Measurements from ENCODE around the gene PKD1. TPM values are rescaled to one million over a fixed set of nuclear protein-coding genes. Genes with fewer than 3 reads are reported as not detected.
"Not testable (repeated sequence)": the region's sequence is repeated elsewhere in the genome, so short reads cannot be mapped to it uniquely, and the experiment has no call there.

Gene PKD1
- total RNA-seq, 1 experiment from 2014 or later = 58.9 TPM

DNA sequence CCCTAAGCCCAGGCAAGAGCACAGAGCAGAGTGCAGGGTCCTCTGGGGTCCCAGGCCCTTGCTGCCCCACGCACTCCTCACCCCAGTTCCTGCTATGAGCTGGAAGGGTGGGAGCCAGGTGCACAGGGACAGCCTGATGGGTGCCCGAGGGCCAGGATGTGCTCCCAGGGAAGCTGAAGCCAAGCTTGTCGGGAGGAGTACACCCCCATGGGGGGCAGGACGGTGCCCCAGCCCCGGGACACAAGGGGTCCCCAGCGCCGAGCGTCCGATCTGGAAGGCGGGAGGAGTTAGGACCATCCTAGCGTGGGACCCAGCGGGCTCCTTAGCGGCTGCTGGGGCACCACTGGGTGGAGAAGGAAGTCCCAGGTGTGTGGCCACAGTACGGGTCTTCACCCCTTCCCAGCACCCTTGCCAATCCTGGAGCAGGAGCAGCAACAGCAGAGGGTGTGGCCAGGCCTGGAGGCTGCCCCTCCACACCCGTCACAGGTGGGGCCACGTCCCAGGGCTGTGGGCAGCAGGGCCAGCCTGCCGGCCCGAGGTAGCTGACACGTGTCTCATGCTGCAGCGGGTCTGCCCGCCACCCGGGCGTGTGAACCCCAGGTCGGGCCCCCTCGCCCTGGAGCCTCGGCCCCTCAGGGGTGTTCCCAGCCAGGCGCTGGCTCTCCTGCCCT is 11.9 kb downstream of the PKD1 start:
- H3K4me3 ChIP-seq (ENCODE audit: low read length); H3K79me2 ChIP-seq (ENCODE audit: low read length); intact Hi-C loops (cut with micrococcal nuclease); H3K27me3 ChIP-seq (ENCODE audit: low read length); ATAC-seq; H4K20me1 ChIP-seq (ENCODE audit: low read length); H3K4me2 ChIP-seq (ENCODE audit: low read length); H3K4me1 ChIP-seq (ENCODE audit: insufficient read depth, low read length); H3K9ac ChIP-seq (ENCODE audit: low read length); H3K27ac ChIP-seq (ENCODE audit: low read length); DNase-seq; BruUV-seq (replicated peaks); H3K9me2 ChIP-seq (replicated peaks; ENCODE audit: low read length); H3K36me3 ChIP-seq (ENCODE audit: low read depth, low read length); H3F3A ChIP-seq (ENCODE audit: low read length, unreplicated experiment); H3K9me3 ChIP-seq (ENCODE audit: low read length); CTCF ChIA-PET; H2AFZ ChIP-seq (ENCODE audit: low read length): not testable (repeated sequence)
- POLR2A ChIA-PET (ENCODE audit: unreplicated experiment) = interaction anchor here (0.6 kb wide), 1 partner anchor 31 kb away, joined by 3 read pairs; no protein-coding TSS in a partner anchor

DNA sequence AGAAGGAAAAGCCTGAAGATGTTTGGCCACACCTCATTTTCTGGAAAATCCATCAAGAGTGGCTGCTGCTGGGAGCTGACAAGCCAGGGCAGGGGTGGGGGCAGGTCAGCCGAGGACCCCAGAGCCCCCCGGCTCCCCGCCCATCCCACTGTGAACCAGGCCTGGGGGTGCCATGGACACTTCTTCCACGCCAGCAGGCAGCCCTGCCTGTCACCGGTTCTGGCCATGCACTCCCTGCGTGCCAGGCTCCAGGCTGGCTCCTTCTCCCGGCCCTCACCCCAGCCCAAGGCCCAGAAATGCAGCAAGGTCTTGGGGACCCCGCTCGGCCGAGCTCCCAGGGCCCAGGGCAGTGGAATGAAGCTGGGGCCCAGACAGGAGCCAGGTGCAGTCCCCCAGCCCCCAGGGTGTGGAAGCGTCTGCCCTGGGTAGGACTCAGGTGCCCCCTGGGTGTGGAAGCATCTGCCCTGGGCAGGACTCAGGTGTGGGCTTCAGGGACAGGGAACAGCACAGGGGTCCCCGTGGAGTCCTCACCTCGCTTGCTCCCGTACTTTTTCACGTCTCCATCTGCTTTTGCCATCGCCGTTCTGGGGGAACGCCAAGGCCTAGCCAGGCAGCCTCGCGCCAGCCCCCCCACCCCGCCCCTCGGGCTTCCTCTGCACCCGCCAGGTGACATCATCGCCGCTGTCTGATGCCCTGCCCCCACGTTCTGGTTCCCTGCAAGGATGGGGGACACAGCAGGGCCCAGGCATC is 12.6 kb downstream of the PKD1 start:
- H3K9me3 ChIP-seq (ENCODE audit: low read length); intact Hi-C loops (cut with micrococcal nuclease); H3K27me3 ChIP-seq (ENCODE audit: low read length); H3K4me3 ChIP-seq (ENCODE audit: low read length); H3K4me2 ChIP-seq (ENCODE audit: low read length); H3K9ac ChIP-seq (ENCODE audit: low read length); H2AFZ ChIP-seq (ENCODE audit: low read length); H4K20me1 ChIP-seq (ENCODE audit: low read length); ATAC-seq; H3K4me1 ChIP-seq (ENCODE audit: insufficient read depth, low read length); H3F3A ChIP-seq (ENCODE audit: low read length, unreplicated experiment); H3K9me2 ChIP-seq (replicated peaks; ENCODE audit: low read length); BruUV-seq (replicated peaks); CTCF ChIA-PET; DNase-seq; H3K79me2 ChIP-seq (ENCODE audit: low read length); H3K27ac ChIP-seq (ENCODE audit: low read length); H3K36me3 ChIP-seq (ENCODE audit: low read depth, low read length): not testable (repeated sequence)
- POLR2A ChIA-PET (ENCODE audit: unreplicated experiment) = interaction anchor here (0.6 kb wide), 1 partner anchor 32 kb away, joined by 3 read pairs; no protein-coding TSS in a partner anchor

DNA sequence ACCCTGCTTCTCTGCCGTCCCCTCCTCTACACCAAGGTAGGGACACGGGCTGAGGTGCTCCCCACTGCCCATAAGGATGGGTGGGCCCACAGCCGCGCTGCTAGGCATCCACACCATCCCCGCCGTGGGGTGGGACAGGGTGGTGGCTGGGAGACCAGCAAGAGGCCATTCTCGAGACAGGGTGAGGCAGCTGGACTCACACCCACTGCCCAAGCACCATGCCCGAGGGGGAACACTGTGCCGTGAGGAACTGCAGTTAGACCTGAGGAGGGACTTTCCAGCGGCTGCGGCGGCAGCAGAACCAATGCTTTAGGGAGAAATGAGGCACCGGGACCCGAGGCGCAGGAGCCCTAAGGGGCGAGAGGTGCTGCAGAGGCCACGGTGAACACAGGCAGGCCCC is 13.3 kb downstream of the PKD1 start:
- Histone ChIP-seq H3K9ac (ENCODE audit: low read length) (no peak overlapping the region), H3K9me2 (replicated peaks; ENCODE audit: low read length) (no peaks in the 10 kb centered on the region), H4K20me1 (ENCODE audit: low read length) (no peaks in the 10 kb centered on the region), H3K27me3 (ENCODE audit: low read length) (no peaks in the 10 kb centered on the region), H3K4me1 (ENCODE audit: insufficient read depth, low read length) (no peaks in the 10 kb centered on the region), H3K4me3 (ENCODE audit: low read length) (no peak overlapping the region), H3K36me3 (ENCODE audit: low read depth, low read length) (no peaks in the 10 kb centered on the region), H3K4me2 (ENCODE audit: low read length) (no peak overlapping the region), H3K9me3 (ENCODE audit: low read length) (no peaks in the 10 kb centered on the region), H3K27ac (ENCODE audit: low read length) (no peak overlapping the region), H3F3A (ENCODE audit: low read length, unreplicated experiment) (no peaks in the 10 kb centered on the region), H2AFZ (ENCODE audit: low read length) (no peak overlapping the region), H3K79me2 (ENCODE audit: low read length) (peaks cover 10% of the 10 kb centered on the region)
- POLR2A ChIA-PET (ENCODE audit: unreplicated experiment) = no interaction called here
- TF ChIP-seq, protein P1, sequence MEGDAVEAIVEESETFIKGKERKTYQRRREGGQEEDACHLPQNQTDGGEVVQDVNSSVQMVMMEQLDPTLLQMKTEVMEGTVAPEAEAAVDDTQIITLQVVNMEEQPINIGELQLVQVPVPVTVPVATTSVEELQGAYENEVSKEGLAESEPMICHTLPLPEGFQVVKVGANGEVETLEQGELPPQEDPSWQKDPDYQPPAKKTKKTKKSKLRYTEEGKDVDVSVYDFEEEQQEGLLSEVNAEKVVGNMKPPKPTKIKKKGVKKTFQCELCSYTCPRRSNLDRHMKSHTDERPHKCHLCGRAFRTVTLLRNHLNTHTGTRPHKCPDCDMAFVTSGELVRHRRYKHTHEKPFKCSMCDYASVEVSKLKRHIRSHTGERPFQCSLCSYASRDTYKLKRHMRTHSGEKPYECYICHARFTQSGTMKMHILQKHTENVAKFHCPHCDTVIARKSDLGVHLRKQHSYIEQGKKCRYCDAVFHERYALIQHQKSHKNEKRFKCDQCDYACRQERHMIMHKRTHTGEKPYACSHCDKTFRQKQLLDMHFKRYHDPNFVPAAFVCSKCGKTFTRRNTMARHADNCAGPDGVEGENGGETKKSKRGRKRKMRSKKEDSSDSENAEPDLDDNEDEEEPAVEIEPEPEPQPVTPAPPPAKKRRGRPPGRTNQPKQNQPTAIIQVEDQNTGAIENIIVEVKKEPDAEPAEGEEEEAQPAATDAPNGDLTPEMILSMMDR (conservative IDR thresholded peaks at IDR 0.05; ENCODE audit: low read depth, low read length) = no peak
- TF ChIP-seq EZH2 (IDR thresholded peaks at IDR 0.05; ENCODE audit: low read length, unreplicated experiment) (no peak), EZH2phosphoT487 (IDR thresholded peaks at IDR 0.05; ENCODE audit: borderline replicate concordance, low read length) (no peak)
- no TSS peak for BruUV-seq (replicated peaks)
- DNase-seq (no peak), ATAC-seq (no peak)
- intact Hi-C loops (cut with micrococcal nuclease) = no loop called here
- CTCF ChIA-PET = no interaction called here
